ENCODE data around the gene RAB3C.

DNA sequence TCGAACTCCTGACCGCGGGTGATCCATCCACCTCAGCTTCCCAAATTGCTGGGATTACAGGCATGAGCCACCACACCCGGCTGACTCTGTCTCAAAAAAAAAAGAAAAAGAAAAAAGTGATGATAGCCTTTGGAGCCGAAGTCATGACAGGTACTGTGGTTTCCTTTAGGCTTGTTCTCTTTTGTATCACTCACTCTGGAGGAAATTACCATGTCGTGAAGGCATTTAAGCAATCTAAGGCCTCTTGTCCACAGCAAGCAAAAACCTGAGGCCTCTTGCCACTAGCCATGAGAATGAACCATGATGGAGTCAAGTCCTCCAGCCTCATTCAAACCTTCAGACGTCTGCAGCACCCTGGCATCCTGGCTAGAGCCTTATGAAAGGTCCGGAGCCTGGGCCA is 286.1 kb downstream of the RAB3C start:
- TF ChIP-seq TCF4 (CRISPR knock-in tag; IDR thresholded peaks at IDR 0.05; ENCODE audit: borderline replicate concordance) (no peak), ZNF8 (CRISPR knock-in tag; IDR thresholded peaks at IDR 0.05) (no peak), ZFP30 (CRISPR knock-in tag; IDR thresholded peaks at IDR 0.05) (no peak), ARNTL (CRISPR knock-in tag; IDR thresholded peaks at IDR 0.05; ENCODE audit: borderline replicate concordance, low read depth) (no peak), ZNF70 (CRISPR knock-in tag; IDR thresholded peaks at IDR 0.05) (no peak), ZFP3 (CRISPR knock-in tag; IDR thresholded peaks at IDR 0.05) (no peak), TOX (CRISPR knock-in tag; IDR thresholded peaks at IDR 0.05; ENCODE audit: borderline replicate concordance) (no peak), ZNF565 (CRISPR knock-in tag; conservative IDR thresholded peaks at IDR 0.05; ENCODE audit: low read depth) (no peak), RARB (CRISPR knock-in tag; IDR thresholded peaks at IDR 0.05) (no peak)
- TF ChIP-seq, protein P1, sequence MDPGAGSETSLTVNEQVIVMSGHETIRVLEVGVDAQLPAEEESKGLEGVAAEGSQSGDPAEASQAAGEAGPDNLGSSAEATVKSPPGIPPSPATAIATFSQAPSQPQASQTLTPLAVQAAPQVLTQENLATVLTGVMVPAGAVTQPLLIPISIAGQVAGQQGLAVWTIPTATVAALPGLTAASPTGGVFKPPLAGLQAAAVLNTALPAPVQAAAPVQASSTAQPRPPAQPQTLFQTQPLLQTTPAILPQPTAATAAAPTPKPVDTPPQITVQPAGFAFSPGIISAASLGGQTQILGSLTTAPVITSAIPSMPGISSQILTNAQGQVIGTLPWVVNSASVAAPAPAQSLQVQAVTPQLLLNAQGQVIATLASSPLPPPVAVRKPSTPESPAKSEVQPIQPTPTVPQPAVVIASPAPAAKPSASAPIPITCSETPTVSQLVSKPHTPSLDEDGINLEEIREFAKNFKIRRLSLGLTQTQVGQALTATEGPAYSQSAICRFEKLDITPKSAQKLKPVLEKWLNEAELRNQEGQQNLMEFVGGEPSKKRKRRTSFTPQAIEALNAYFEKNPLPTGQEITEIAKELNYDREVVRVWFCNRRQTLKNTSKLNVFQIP (CRISPR knock-in tag; IDR thresholded peaks at IDR 0.05; ENCODE audit: borderline replicate concordance, low read depth) = no peak

All from SK-N-SH treated with all-trans-retinoic acid at 6 μM for 48 hours (cell line).